ENCODE results near the gene PDGFC. TPM values are rescaled to one million over a fixed set of nuclear protein-coding genes. Genes with fewer than 3 reads are reported as not detected.
A peak's percentile ranks its signal among the peaks of the same experiment; 100 is the strongest.

PDGFC gene
- total and polyA plus RNA-seq, 2 experiments from 2014 or later, result 35.5 to 63.3 TPM

DNA sequence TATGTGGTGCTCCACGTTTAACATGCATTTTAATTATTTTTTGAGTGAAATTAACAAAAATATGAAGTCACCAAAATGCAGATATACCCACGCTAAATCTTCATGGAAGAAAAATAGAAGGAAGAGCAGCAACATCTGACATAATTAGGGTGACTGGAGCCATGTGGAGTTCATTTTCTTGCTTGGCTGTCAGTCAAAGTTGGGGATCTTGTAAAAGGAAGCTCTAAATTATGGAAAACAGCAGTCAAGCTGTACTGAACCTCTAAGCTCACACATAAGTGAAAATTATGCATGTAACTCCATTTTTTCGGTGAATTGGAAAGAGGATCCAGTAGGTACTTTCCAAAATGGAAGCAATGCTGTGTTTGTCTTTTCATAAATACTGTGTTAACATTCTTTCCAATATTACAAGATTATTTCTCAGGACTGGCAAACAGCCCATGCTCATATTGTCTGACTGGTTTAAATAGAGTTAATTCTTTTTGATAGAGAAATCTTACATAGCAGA lies 9.7 kb upstream of the PDGFC start:
- DNase-seq (ENCODE audit: low spot score), result no peak
- H3K9me3 ChIP-seq (ENCODE audit: low read depth), result no peaks in the 10 kb centered on the region
- no peaks in the 10 kb centered on the region for H3K27me3 ChIP-seq
- H3K79me2 ChIP-seq, result no peaks in the 10 kb centered on the region
- H2AFZ ChIP-seq, result no peak overlapping the region
- TF ChIP-seq, protein P1, sequence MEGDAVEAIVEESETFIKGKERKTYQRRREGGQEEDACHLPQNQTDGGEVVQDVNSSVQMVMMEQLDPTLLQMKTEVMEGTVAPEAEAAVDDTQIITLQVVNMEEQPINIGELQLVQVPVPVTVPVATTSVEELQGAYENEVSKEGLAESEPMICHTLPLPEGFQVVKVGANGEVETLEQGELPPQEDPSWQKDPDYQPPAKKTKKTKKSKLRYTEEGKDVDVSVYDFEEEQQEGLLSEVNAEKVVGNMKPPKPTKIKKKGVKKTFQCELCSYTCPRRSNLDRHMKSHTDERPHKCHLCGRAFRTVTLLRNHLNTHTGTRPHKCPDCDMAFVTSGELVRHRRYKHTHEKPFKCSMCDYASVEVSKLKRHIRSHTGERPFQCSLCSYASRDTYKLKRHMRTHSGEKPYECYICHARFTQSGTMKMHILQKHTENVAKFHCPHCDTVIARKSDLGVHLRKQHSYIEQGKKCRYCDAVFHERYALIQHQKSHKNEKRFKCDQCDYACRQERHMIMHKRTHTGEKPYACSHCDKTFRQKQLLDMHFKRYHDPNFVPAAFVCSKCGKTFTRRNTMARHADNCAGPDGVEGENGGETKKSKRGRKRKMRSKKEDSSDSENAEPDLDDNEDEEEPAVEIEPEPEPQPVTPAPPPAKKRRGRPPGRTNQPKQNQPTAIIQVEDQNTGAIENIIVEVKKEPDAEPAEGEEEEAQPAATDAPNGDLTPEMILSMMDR (IDR thresholded peaks at IDR 0.05; ENCODE audit: poor library complexity), result no peak
- no peak for TF ChIP-seq EZH2phosphoT487 (IDR thresholded peaks at IDR 0.05; ENCODE audit: low read depth, severe bottlenecking, unreplicated experiment)
- TF ChIP-seq EZH2 (IDR thresholded peaks at IDR 0.05; ENCODE audit: borderline replicate concordance), result no peak
- H3K27ac ChIP-seq, result no peak overlapping the region
- WGBS (ENCODE audit: low lambda C conversion rate, missing lambda C conversion rate), result 71% methylated on average over 3 of the region's 3 CpGs
- peaks cover 2% of the 10 kb centered on the region for H3K4me1 ChIP-seq (ENCODE audit: insufficient read depth)
- H3K36me3 ChIP-seq (replicated peaks; ENCODE audit: insufficient read depth, low read depth), result no peaks in the 10 kb centered on the region
- no peaks in the 10 kb centered on the region for H3K9me2 ChIP-seq (replicated peaks; ENCODE audit: insufficient read depth)
- H3K4me3 ChIP-seq, result no peak overlapping the region
- H3K4me2 ChIP-seq, result no peak overlapping the region
- H4K20me1 ChIP-seq (ENCODE audit: insufficient read depth, poor library complexity, severe bottlenecking), result no peaks in the 10 kb centered on the region

GRCh38 chr4:156977435-156978160 lies 6.0 kb upstream of the PDGFC start:
- no peak overlapping the region for H3K4me3 ChIP-seq
- no peaks in the 10 kb centered on the region for H3K36me3 ChIP-seq (replicated peaks; ENCODE audit: insufficient read depth, low read depth)
- TF ChIP-seq EZH2 (IDR thresholded peaks at IDR 0.05; ENCODE audit: borderline replicate concordance) (no peak), EZH2phosphoT487 (IDR thresholded peaks at IDR 0.05; ENCODE audit: low read depth, severe bottlenecking, unreplicated experiment) (no peak)
- TF ChIP-seq, protein P1 (IDR thresholded peaks at IDR 0.05; ENCODE audit: poor library complexity), result no peak
- peaks cover 22% of the 10 kb centered on the region for H3K4me1 ChIP-seq (ENCODE audit: insufficient read depth)
- H3K79me2 ChIP-seq, result no peaks in the 10 kb centered on the region
- WGBS (ENCODE audit: low lambda C conversion rate, missing lambda C conversion rate), result 67% methylated on average over 6 of the region's 6 CpGs
- peak overlapping the region; percentile 12 for H3K27ac ChIP-seq
- DNase-seq (ENCODE audit: low spot score), result no peak
- no peaks in the 10 kb centered on the region for H3K27me3 ChIP-seq
- no peak overlapping the region for H2AFZ ChIP-seq
- no peaks in the 10 kb centered on the region for H3K9me3 ChIP-seq (ENCODE audit: low read depth)
- H4K20me1 ChIP-seq (ENCODE audit: insufficient read depth, poor library complexity, severe bottlenecking), result no peaks in the 10 kb centered on the region
- peak overlapping the region; percentile 42 for H3K4me2 ChIP-seq
- H3K9me2 ChIP-seq (replicated peaks; ENCODE audit: insufficient read depth), result no peaks in the 10 kb centered on the region

- no peaks in the 10 kb centered on the region for H4K20me1 ChIP-seq (ENCODE audit: insufficient read depth, poor library complexity, severe bottlenecking)
- no peak overlapping the region for H2AFZ ChIP-seq
- TF ChIP-seq EZH2 (IDR thresholded peaks at IDR 0.05; ENCODE audit: borderline replicate concordance) (no peak), EZH2phosphoT487 (IDR thresholded peaks at IDR 0.05; ENCODE audit: low read depth, severe bottlenecking, unreplicated experiment) (no peak)
- TF ChIP-seq, protein P1 (IDR thresholded peaks at IDR 0.05; ENCODE audit: poor library complexity), result no peak
- DNase-seq (ENCODE audit: low spot score), result no peak
- H3K79me2 ChIP-seq, result no peaks in the 10 kb centered on the region
- H3K27ac ChIP-seq, result peak overlapping the region; percentile 61
- H3K27me3 ChIP-seq, result no peaks in the 10 kb centered on the region
- WGBS (ENCODE audit: low lambda C conversion rate, missing lambda C conversion rate), result 83% methylated on average over 2 of the region's 2 CpGs
- H3K9me2 ChIP-seq (replicated peaks; ENCODE audit: insufficient read depth), result no peaks in the 10 kb centered on the region
- H3K36me3 ChIP-seq (replicated peaks; ENCODE audit: insufficient read depth, low read depth), result no peaks in the 10 kb centered on the region
- peaks cover 25% of the 10 kb centered on the region for H3K4me1 ChIP-seq (ENCODE audit: insufficient read depth)
- peak overlapping the region; percentile 43 for H3K4me2 ChIP-seq
- no peaks in the 10 kb centered on the region for H3K9me3 ChIP-seq (ENCODE audit: low read depth)
- H3K4me3 ChIP-seq, result no peak overlapping the region
These were observed 4.5 kb upstream of the PDGFC start for GRCh38 chr4:156976147-156976546.

All from hepatocyte (in vitro differentiated cells).